ENCODE results near the gene PTPRG.

PTPRG gene

DNA sequence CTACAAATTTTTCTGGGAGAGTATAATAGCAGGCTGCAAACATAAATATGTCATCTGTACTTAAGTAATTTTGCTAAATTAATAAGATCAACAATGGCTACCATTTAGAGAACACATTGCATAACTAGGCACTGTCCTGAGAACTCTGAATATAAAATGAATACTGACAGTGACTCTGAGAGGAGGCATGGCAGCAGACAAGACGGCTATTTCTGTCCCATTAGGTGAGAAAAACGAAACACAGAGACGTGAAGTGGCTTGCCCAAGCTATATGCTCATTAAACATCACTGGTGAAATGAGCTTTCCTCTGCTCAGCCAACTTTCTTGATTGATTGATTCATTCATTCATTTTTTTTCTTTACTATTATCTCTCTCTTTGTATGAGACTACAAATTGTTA lies 384.3 kb downstream of the PTPRG start:
- DNase-seq = no peak

DNA sequence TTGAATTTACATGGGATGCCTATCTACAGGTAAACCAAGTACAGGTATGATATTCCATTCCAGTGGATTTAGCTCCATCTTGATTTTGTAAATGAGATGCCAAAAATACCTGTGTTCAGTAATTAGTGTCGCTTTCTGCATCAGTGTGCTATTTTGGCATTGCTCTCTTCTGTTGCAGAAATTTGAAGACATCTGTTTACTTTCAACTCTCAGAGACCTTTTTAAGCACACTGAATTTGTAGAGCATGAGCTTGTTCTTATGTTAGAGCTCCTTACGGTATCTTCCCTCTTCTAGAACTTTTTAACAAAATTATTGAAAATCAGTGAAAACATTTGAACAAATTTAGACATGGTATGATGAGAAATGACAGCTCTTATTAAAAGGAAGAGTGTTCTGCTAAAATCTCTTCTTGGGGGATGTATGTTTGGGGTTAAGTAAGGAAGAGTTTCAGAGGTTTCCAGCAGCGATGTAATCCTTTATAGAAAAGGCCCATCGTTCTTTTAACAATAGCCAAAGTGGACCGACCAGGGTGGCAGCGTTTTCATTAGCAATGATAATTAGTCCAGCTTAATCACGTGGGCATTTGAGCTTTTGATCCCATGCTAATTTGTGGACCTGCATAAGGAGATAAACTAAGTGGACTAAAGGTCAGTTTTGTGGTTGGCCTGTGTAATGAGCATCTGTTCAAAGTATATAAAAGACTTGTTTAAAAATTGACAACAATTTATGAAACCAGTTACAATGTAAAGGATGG lies 385.4 kb downstream of the PTPRG start:
- DNase-seq = no peak

DNA sequence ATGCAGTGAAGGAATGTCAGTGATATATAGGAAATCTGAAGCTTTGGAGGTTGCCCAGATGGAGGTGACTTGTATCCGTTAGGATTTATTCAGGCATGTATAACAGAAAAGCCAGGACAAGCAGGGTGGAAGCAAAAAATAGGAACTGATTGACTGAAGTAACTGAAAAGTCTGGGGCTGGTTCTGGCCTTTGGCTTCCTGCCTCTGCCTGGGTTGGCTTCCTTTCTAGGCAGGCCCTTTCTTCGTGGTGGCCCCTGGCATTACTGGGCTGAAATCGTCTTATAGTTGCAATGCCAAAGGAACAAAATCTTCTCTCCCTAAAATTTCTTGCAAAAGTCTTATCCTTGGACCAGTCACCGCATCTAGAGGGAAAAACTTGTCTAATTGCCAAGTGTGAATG lies 386.1 kb downstream of the PTPRG start:
- no peak for DNase-seq

DNA sequence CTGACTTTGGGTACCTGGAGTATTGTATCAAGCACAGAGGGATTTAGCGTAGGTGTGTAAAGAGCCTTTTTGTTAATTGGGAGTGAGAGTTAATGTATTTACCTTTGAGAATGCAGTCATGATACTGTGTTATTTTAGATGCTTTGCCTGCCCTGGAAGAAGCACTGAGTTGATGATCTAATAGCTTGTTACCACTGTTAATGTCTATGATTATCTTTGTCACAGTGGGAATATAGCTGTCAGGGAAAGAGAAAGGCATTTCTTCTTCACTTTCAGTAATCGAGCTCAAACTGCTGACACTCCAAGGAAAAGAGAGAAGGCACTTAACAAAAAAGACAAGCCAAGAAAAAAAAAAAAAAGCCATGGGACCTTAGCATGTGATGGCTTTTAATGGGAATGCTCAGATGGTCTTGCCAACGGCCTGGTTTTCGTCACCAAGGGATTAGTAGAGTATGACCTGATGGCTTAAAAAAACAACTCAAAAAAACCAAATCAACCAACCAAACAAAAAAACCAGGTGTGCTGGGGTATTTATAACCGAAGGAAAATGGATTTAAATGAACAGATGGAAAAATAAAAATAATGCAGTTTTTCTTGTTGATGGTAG lies 387.4 kb downstream of the PTPRG start:
- no peak for DNase-seq

DNA sequence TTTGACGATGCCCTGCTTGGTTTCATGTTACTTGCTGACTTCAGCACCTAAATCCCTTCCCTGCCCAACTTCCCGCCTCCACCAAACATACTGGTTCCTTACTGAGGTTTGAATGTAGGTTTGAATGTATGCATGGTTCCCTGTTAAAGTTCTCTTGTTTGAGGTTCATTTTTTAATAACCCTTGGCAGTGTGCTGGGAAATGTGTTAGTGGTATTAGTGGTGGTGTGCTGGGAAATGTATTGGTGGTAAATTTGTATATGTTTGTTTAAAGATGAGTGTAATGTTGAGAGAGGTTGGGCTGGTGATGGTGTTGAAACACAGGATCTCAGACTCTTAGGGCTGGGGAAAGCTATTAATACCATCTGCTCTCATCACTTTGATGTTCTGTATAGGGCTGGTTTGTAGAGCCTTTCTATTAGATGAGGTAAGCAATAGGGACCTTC lies 392.7 kb downstream of the PTPRG start:
- DNase-seq = no peak

DNA sequence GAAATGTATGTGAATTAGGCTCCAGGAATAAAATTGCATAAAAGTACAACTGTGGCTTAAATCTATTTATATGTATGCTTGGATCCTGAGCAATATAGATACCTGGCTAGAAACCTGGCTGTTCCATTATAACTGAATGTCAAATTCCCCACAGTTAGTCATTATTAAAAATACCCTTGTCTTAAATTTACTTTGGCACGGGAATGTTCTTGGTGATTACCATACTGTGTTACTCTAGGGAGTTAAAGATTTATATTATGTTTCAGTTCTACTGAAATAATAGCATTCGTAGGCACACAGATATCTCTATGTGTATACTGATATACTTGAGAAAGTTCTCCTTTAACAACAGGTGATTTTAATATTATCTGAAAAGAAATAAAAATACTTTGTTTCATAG lies 394.1 kb downstream of the PTPRG start:
- no peak for DNase-seq

DNA sequence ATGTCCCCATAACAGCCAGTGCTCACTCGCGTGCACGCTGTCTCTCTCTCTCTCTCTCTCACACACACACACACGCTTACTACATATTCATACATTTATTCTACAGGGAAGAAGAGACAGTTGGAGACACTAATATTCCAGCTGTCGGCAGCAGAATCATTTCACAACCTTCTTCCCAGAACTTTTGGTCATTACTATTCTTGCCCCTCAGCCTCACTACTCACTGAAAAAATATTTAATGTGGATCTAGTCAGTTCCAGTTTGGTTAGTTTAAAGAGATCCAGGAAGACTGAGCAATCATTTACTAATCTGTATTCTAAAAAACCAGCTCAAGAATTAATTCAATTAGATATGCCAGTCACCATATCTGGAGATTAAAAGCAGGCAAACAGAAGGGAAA lies 394.9 kb downstream of the PTPRG start:
- DNase-seq = no peak

DNA sequence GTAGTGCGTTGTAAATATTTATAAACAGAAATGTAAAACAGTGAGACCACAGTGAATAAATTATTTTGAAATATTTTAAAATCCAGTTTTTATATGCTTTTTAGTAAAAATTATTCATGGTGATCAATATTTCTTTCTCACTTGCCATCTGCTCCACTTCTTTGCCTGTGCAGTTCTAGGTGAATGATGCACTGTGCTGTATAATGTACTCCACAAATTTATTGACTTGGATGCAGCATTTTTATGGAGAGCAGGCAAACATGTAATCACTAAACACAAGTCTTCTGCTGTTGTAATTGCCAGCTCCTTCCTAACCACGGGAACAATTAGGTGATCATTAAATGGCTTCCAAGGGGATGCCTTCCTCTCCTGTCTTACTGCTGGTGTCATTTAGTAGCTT lies 395.9 kb downstream of the PTPRG start:
- no peak for DNase-seq

DNA sequence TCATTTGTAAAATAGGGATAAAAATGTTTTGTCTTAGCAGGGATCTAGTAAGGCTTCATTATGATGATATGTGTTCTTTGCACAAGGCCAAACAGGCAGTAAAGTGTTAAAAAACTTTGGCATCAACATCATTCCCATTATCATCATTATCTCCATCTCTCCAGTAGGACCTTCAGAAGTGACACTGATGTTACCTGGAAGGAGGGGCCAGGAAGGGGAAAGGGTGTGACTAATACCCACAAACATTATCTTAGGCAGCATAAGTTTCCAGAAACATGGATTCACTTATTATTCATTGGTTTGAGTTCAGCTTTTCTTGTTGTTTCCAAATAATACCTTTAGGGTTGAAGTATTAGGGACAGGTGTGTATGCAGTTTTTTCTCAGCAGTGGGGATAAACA lies 399.6 kb downstream of the PTPRG start:
- DNase-seq = no peak

DNA sequence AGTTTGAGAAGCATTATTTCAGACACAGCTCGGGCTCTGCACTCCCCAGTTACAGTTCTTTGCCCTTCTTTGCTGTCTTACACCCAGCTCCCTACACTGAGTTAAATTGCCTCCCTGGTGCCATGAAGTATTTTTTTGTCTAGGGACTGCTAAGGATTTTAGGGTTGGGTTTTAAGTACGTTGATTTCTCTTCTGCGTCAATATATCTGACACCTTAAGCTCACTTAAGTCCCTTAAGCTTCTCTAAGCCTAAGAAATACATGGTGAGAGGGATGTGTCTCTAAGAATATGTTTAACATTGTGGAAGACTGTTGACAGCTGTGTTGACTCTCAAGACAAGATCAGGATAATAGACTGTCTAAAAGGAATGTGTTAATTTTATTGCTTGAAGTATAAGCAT lies 400.5 kb downstream of the PTPRG start:
- no peak for DNase-seq

DNA sequence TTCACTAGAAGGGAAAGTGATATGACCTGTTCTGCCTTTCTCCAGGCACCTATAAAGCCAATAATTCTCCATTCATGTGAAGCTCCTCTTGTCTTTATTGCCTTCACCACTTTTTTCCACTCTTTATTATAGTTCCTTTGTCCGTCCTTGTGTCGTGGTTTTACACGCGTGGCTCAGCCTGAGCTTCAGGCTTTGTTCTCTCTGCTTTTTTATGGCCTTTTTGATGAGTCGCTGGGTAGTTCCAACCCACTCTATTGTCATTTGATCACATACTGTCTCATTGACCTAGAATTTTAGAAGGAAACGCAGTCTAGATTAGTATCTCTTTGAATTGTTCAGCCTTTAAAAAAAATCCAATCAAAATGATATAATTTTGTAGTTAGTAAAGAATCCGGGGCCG lies 403.2 kb downstream of the PTPRG start:
- no peak for DNase-seq

DNA sequence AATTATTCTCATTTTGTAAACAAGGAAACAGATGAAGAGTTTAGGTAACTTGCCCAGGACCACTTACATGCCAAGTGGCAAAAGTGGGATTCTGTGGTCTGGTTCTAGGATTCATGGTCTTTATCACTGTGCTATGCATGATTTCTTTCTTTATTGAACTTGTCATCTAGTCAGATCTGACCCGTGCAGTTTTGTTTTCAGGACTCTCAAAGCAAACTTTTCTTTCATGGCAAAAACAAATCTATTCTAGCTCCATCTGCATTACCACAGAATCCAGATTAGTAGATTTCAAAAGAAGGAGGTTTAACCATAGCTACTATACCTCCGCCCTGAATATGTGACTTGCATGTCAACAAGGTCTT lies 404.4 kb downstream of the PTPRG start:
- no peak for DNase-seq

DNA sequence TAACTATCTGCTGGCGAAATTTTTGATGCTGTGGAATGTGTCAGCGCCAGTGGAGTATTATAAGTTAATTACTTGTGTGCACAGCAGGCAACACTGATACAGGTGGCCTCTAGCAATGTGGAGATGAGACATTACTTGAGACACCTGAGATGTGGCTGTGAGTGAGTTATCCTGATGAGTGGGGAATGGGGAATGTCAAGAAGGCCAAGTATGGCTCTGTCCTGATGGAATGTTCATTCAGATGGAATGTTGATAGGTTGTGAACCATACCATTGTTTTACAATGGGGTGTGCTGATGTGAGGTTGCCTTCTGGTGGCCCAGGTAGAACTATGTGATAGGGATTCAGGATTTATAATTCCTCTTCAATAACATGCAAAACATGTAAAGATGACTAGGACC lies 404.8 kb downstream of the PTPRG start:
- no peak for DNase-seq

DNA sequence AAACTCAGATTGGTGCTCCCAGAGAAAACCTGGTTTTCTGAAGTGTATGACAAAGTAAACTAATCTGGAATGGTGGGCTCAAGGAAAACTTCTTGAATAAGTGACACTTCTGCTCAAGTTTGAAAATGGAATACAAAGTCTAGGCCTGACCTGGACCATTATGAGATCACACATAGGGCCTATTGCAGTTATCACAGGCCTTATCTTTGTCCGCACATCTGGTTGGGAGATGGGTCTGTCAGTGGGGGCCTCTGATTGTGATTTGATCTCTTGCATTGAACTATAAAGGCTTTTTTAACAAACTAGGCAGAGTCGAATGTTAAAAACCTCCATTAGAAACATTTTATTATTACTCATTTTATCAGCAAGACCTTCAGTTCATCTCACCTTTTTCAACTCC lies 405.6 kb downstream of the PTPRG start:
- DNase-seq = no peak

DNA sequence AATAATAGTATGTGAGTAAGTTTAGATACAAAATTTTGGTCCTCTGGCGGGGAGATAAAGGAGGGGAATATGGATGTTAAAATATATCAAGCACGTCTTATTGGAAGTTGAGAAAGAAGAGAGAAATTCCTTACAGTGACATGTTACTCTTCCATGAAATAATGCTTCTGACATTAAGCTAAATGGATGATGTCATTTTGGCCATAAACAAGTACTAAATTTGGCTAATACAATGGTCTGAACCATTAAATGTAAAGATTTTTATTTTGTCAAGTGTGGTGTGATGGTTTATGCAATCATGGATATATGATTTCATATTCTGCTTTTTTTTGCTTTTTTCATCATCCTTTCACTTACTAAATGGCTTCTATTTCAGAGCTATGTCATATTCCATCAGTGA lies 406.6 kb downstream of the PTPRG start:
- DNase-seq = no peak

DNA sequence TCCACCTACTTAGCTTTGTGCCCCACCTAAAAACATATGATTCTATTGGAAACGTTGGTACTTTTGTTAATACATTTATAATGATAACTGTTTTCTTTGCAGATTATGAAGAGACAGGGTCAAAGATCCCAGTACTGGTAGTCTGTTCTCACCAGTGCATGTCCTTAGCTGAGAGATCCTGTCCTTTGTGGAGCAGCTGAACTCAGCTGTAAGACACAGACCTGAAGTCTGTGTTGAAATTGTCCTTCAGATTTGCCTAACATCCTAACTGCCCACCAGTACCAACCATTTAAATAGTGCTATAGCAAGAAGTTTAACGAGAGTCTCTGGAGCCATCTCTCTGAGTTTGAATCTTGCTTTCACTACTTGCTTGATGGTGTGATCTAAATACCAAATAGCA lies 413.3 kb downstream of the PTPRG start:
- no peak for DNase-seq

DNA sequence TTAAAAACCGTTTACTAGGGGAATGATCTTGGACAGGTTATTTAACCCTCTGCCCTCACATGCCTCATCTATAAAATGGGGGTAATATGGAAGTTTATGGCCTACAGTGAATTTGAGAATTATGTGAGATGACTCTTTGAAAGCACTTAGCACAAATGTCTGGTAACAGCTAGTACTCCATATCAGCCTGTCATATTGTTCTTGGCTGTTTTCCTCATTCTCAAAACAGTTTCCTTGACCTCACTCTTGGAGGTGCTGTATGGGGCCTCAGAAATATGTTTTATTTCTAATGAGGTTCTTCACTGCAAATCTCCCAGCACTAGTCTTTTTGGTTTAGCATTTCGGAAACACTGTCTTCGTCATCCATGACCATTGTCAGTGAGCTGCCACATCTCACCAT lies 413.8 kb downstream of the PTPRG start:
- DNase-seq = no peak

DNA sequence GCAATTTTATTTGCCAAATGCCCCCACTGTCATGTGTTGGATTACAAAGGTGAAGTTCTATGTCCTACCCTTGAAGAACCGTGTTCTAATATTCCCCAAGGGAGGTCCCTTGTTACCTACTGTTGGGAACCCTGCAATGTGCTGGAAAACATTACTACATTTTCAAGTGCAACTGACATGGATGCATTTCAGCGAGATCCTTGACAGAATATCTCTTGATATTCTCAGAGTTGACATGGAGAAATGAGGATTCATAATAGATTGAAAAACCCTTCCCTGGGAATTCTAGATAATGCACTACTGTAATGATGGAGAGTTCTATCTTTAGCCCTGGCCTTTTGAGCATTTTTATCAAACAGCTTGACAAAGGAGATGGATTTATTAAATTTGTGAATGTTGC lies 414.6 kb downstream of the PTPRG start:
- DNase-seq = no peak

DNA sequence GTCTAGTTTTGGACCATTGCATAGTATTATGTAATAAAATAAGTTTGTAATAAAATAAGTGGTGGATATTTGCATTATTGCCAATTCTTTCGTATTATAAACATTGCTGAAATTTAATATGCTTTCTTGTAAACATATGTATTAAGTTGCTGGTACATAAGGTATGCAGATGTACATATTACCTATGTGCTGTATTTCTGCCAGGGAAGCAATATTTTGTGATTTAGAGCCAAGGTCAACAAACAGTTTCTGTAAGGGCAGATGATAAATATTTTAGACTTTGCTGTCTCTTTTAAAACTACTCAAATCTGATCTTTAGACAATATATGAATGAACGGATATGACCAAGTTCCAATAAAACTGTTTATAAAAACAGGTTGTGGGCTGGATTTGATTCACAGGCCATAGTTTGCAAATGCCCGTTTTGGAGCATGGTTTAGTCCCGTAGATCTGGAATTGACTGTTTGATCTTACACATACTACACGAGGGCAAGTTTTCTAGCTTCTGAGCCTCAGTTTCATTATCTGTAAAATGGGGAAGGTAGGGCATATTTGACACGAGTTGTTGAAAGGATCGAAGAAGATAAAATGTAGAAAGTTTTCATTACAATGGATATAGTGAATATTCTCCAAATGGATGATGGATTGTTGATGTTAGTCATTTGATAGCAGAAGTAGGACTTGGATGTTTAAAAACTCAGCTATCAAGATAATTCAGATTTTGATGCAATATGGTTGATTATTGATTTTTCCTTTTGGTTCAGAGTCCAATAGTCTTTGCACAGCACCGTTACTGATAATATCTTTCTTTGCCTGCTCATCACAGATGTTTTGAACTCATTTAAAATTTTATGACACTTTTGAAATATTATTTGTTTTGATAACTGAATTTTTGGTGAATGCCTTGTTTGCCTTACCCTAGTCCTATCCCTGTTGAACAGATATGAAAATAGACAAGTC lies 417.4 kb downstream of the PTPRG start:
- no peak for DNase-seq

DNA sequence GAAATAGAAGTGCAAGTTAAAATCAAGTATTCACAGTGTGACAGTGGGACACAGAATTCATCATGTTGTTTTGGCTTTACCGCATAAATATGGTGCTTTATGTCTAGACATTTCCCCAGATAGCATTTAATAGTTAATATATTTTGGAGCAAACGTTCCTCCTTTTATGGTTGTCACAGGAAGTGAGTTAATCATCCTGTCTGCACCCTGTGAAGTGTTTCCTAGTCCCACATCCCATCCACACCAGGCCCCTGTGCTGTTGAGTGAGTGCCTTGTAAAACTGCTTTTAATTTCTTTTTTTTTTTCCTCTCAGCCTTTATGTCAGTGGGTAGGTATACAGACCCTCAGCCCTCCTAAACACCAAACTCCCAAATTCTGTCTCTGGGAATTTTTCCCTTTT lies 418.3 kb downstream of the PTPRG start:
- no peak for DNase-seq

DNA sequence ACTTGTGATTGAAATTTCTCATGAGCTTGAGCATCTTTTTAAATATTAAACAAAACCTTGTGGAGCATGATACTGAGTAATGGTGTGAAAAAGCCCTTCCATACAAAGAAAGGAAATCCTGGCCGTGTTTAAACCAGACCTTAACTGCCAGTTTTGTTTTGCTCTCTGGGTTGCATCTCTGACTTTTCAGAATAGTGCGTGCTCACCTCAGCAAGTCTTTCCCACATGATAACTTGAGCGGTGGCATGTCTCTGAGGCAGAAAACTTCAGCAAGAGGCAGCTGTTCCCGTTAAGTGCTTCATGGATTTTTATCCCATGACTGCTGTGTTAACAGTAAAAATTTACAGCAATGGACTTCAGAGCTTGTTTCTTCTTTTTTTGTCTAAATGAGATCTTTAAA lies 418.7 kb downstream of the PTPRG start:
- no peak for DNase-seq

DNA sequence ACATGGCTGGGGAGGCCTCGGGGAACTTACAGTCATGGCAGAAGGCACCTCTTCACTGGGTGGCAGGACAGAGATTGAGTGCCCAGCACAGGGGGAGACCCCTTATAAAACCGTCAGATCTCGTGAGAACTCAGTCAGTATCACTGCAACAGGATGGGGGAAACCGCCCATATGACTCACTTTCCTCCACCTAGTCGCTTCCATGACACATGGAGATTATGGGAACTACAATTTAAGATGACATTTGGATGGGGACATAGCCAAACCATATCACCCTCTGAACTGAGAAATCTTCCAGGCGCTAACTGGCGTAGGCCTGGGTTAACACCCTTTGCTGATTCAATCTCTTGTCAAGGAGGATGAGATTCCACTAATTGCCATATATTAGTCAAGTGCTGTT lies 419.7 kb downstream of the PTPRG start:
- no peak for DNase-seq

DNA sequence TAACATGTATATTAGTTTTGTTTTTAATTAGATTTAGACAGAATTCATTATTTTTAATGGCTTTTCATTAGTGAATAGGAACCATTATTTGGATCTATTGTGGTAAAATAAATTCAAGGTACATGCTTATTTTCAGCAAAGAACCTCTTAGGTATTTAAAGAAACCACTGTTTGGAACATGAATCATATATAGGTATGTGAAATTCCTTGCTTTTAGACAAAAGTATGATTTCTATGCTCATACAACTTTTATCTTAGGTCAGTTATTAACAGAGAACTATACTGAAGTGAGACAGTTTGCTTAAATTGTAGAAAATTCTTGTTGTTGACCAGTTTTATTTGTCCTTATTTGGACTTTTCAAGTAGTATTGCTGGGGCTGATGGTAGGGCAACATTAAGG lies 422.1 kb downstream of the PTPRG start:
- DNase-seq = no peak

DNA sequence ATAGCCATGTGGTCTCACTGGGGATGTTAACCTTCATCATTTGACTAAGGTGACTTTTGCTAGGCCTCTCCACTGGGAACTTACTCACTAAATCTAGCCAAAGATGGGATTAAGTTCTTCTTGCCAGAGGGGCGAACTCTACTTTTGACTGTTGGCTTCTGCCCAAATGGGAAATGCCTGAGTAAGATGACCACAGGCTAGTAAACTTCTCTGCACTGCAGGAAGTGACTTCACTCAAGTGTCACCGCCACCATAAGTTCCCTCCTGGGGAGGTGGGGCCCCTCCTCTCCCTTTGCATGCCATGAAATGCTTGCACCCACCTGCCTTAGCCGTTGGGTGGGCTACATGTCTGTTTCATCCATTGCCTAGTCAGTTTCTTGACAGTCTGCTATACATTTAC lies 423.6 kb downstream of the PTPRG start:
- no peak for DNase-seq
